ENCODE measurements around the gene PSME2. TPM values are rescaled to one million over a fixed set of nuclear protein-coding genes. Genes with fewer than 3 reads are reported as not detected.
A peak's percentile ranks its signal among the peaks of the same experiment; 100 is the strongest.

PSME2 gene
- total and polyA plus RNA-seq, 10 of the 15 experiments (the other 5 are each of a cell fraction or from before 2014, with no cell fraction given) = 510 to 3,542 (median 913) TPM

- peak; percentile 39; the same call in 1 of the 2 replicates for TF ChIP-seq RELB (IDR thresholded peaks at IDR 0.05; ENCODE audit: low read depth)
- TF ChIP-seq, protein P1, sequence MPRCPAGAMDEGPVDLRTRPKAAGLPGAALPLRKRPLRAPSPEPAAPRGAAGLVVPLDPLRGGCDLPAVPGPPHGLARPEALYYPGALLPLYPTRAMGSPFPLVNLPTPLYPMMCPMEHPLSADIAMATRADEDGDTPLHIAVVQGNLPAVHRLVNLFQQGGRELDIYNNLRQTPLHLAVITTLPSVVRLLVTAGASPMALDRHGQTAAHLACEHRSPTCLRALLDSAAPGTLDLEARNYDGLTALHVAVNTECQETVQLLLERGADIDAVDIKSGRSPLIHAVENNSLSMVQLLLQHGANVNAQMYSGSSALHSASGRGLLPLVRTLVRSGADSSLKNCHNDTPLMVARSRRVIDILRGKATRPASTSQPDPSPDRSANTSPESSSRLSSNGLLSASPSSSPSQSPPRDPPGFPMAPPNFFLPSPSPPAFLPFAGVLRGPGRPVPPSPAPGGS (IDR thresholded peaks at IDR 0.05; ENCODE audit: borderline replicate concordance, insufficient read depth, low read depth, low read length, poor library complexity, severe bottlenecking) = no peak
- TF ChIP-seq SKIL (IDR thresholded peaks at IDR 0.05; ENCODE audit: low read depth, poor library complexity, severe bottlenecking) = peak; percentile 61
- TF ChIP-seq CREB1 (IDR thresholded peaks at IDR 0.05; ENCODE audit: low read depth) = peak; percentile 95
- TF ChIP-seq DPF2 (IDR thresholded peaks at IDR 0.05) = peak; percentile 96
- 0 out of 2 replicates have a peak, but pooled peaks have one; percentile 7 for TF ChIP-seq NR2F1 (conservative IDR thresholded peaks at IDR 0.05)
- peak; percentile 54 for TF ChIP-seq RUNX3 (IDR thresholded peaks at IDR 0.05; ENCODE audit: low read length)
- no peak for TF ChIP-seq NFXL1 (IDR thresholded peaks at IDR 0.05; ENCODE audit: borderline replicate concordance)
- TF ChIP-seq CBX5 (IDR thresholded peaks at IDR 0.05; ENCODE audit: low read depth) = no peak
- TF ChIP-seq CREM (IDR thresholded peaks at IDR 0.05; ENCODE audit: low read depth) = peak; percentile 97
- 0 out of 4 replicates have a peak, but pooled peaks of 1 of the 2 experiments have one; percentile 3 for TF ChIP-seq ETV6 (conservative IDR thresholded peaks at IDR 0.05 in 1 of 2, IDR thresholded peaks at IDR 0.05 in 1 of 2; ENCODE audit: borderline replicate concordance in 1 of 2, low read depth in 1 of 2)
- TF ChIP-seq NFYB (IDR thresholded peaks at IDR 0.05; ENCODE audit: insufficient read depth, low read depth, low read length) = peak; percentile 99
- peak; percentile 72; the same call in 1 of the 2 replicates for TF ChIP-seq TARDBP (IDR thresholded peaks at IDR 0.05; ENCODE audit: borderline replicate concordance)
- peak; percentile 32; the same call in 1 of the 2 replicates for TF ChIP-seq SMAD5 (IDR thresholded peaks at IDR 0.05; ENCODE audit: low read depth)
- TF ChIP-seq, protein P2, sequence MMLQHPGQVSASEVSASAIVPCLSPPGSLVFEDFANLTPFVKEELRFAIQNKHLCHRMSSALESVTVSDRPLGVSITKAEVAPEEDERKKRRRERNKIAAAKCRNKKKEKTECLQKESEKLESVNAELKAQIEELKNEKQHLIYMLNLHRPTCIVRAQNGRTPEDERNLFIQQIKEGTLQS (IDR thresholded peaks at IDR 0.05; ENCODE audit: borderline replicate concordance, extremely low read depth, low read depth, low read length) = 0 out of 2 replicates have a peak, but pooled peaks have one; percentile 40
- peak; percentile 88 for TF ChIP-seq MAX (IDR thresholded peaks at IDR 0.05; ENCODE audit: low read depth, low read length)
- TF ChIP-seq IRF3 (IDR thresholded peaks at IDR 0.05) = peak; percentile 97
- peak; percentile 91 for TF ChIP-seq KLF5 (IDR thresholded peaks at IDR 0.05; ENCODE audit: partially characterized antibody)
- TF ChIP-seq SREBF2 (IDR thresholded peaks at IDR 0.05; ENCODE audit: low read length) = peak; percentile 61
- TF ChIP-seq ZNF207 (IDR thresholded peaks at IDR 0.05; ENCODE audit: borderline replicate concordance) = peak; percentile 8; the same call in 1 of the 2 replicates
- no peak for TF ChIP-seq ZNF274 (IDR thresholded peaks at IDR 0.05; ENCODE audit: insufficient read depth, insufficient read length)
- TF ChIP-seq BCL11A (IDR thresholded peaks at IDR 0.05; ENCODE audit: low read depth, low read length) = no peak
These were observed 31.6 kb downstream of the PSME2 start, which contains the start of the genes DCAF11 and NRL (continued) for GRCh38 chr14:24114532-24115421.
